Aorta (tissue), 5 donors: ENCODE measurements around the gene MOSPD2. TPM values are rescaled to one million over a fixed set of nuclear protein-coding genes. Genes with fewer than 3 reads are reported as not detected.

ENCODE experiments used
- ATAC-seq: fragments of 200-7000 bp; cut with Tn5 transposase; one replicate; pipeline ENCODE4 v1.9.1; 2022; ENCODE audit warnings: moderate library complexity; ENCODE audit not compliant: low FRiP score
- DNase-seq, 2 donors: peaks; one replicate each; pipeline ENCODE4 v3.0.0-alpha.2; 2020
- H3K27ac ChIP-seq, 2 donors: one replicate each; pipeline ENCODE4 v1.5.1; 2013; ENCODE audit warnings: low read length in 2 of 2, mild to moderate bottlenecking in 2 of 2, moderate library complexity in 2 of 2, control low read depth in 1 of 2, inconsistent platforms in 1 of 2, low read depth in 1 of 2
- H3K27me3 ChIP-seq, 2 donors: one replicate each; pipeline ENCODE4 v1.6.1; 2013; ENCODE audit warnings: control low read depth in 1 of 2, low read length in 1 of 2, mild to moderate bottlenecking in 1 of 2, moderate library complexity in 1 of 2; ENCODE audit not compliant: insufficient read depth in 2 of 2, control insufficient read depth in 1 of 2
- H3K36me3 ChIP-seq, 2 donors: one replicate each; pipeline ENCODE4 v1.6.1; 2013; ENCODE audit warnings: control low read depth in 1 of 2, low read length in 1 of 2, mild to moderate bottlenecking in 1 of 2; ENCODE audit not compliant: insufficient read depth in 2 of 2, control insufficient read depth in 1 of 2
- H3K4me1 ChIP-seq, 2 donors: one replicate each; pipeline ENCODE4 v1.6.1; 2013; ENCODE audit warnings: low read length in 2 of 2, control low read depth in 1 of 2, mild to moderate bottlenecking in 1 of 2, moderate library complexity in 1 of 2; ENCODE audit not compliant: insufficient read depth in 2 of 2, control insufficient read depth in 1 of 2
- H3K4me3 ChIP-seq, 2 donors: one replicate each; pipeline ENCODE4 v1.5.1; 2013; ENCODE audit warnings: low read length in 2 of 2, control low read depth in 1 of 2, mild to moderate bottlenecking in 1 of 2
- H3K9me3 ChIP-seq: one replicate; pipeline ENCODE4 v1.6.1; 2013; ENCODE audit warnings: mild to moderate bottlenecking, low read length; ENCODE audit not compliant: control insufficient read depth
- WGBS, 2 donors: extraction: QIAGEN DNeasy Blood & Tissue Kit; methylation state at CpG; one replicate each; pipeline ENCODE4 v1.1.7; 2013; 5-methylcytosine and 5-hydroxymethylcytosine counted together
- intact Hi-C, 2 donors: fragments of 100-400 bp; cut with DNase I; formaldehyde crosslinking; loops; one replicate each; pipeline versions ENCODE4 v1.14.2 to v1.15.0; 2022
- polyA plus RNA-seq, 2 donors: library from polyadenylated mRNA; stranded (reverse); fragments of 200-250 nt; gene quantifications; one replicate each; pipeline ENCODE4 v1.2.3, GENCODE V29; 2013
- total RNA-seq, 2 donors: library from RNA; stranded (reverse); fragmentation: NEBNext Ultra II Directional; extraction: Animal tissue kit (Norgen Biotek cat#: 25700); gene quantifications; one replicate each; pipeline ENCODE4 v1.2.1, GENCODE V29; 2021
- donor health status: healthy with polysubstance abuse.
- donor health status: Bipolar disorder and iron deficiency.
- donor health status: DM: no; HTN: no; CAD: no.
- donor health status: DM: no; HTN: no; CAD: no.
- donor health status: DM: yes; HTN: yes; CAD: no.

MOSPD2 gene
- total and polyA plus RNA-seq, 4 donors, result 3.6 to 21.3 (median 11.2) TPM

DNA sequence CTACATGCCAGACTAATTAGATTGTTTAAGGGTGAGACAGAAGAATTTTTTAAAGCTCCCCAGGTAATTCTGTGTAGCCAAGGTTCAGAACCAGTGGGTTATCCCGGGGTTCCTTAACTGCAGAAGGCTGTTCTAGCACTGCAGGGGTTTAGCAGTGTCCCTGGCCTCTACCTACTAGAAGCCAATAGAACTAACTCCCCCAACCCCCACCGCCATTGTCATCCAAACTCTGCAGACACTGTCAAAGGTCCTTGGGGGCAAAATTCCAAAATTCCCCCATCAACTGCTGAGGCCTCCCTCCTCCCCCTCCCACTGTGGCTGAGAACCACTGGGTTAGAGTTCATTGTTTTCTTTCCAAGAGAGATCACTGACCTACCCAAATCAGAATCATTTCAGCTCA is 66.4 kb downstream of the MOSPD2 start:
- ATAC-seq, result no peak
- H3K36me3 ChIP-seq, result no peaks in the 10 kb centered on the region
- H3K4me1 ChIP-seq, result no peaks in the 10 kb centered on the region
- WGBS, 2 donors, result 60 to 92% methylated on average over 2 of the region's 2 CpGs
- intact Hi-C loops, result no loop called here
- no peak overlapping the region for H3K4me3 ChIP-seq
- H3K27me3 ChIP-seq, result no peaks in the 10 kb centered on the region
- no peak for DNase-seq
- no peak overlapping the region for H3K27ac ChIP-seq
- no peaks in the 10 kb centered on the region for H3K9me3 ChIP-seq

DNA sequence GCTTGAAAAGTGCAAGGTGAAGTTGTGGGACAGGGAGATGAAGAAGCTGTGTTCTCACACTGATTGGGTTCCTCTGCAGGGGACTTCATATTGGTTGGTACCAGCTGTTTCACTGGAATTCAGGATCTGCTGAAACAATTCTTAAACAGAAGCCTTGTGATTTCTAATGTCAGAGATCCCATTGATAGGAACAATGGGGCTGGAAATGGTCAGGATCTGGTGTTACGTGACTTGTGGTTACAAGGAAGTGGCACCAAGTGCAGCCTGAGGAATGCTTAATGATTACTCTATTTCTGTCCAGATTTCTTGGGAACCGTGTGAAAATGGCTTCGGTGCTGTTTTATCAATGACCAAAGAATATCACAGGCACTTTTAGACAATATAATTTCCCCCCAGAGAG is 68.1 kb downstream of the MOSPD2 start:
- WGBS, 2 donors, result 69 to 79% methylated on average over 3 of the region's 3 CpGs
- no peak for ATAC-seq
- H3K36me3 ChIP-seq, result no peaks in the 10 kb centered on the region

DNA sequence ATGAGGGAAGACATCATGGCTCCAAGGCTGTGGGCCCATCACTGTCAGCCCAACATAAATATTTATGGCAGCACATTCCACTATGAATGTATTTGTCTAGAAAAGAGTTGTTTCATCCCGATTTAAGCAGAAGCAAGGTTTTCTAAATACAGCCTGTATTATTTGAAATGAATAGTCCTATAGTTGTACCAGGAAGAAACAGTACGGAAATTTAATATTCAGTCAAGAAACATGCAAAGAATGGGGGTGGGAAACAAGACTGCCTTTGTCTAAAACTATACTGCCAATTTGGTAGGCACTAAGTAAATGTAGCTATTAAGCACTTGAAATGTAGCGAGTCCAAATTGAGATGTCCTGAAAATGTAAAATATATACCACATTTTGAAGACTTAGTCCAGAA is 69.1 kb downstream of the MOSPD2 start:
- 80 to 84% methylated on average over 3 of the region's 3 CpGs for WGBS, 2 donors
- H3K27ac ChIP-seq, result no peak overlapping the region
- no peaks in the 10 kb centered on the region for H3K9me3 ChIP-seq
- intact Hi-C loops, result no loop called here
- H3K4me3 ChIP-seq, result no peak overlapping the region
- no peaks in the 10 kb centered on the region for H3K27me3 ChIP-seq
- no peaks in the 10 kb centered on the region for H3K4me1 ChIP-seq
- H3K36me3 ChIP-seq, result no peaks in the 10 kb centered on the region
- ATAC-seq (no peak), DNase-seq (no peak)

More for the DNA sequence above, 68.1 kb downstream of the MOSPD2 start:
- H3K27ac ChIP-seq, result no peak overlapping the region
- H3K27me3 ChIP-seq, result no peaks in the 10 kb centered on the region
- H3K4me1 ChIP-seq, result no peaks in the 10 kb centered on the region
- no peaks in the 10 kb centered on the region for H3K9me3 ChIP-seq
- no peak overlapping the region for H3K4me3 ChIP-seq
- no peak for DNase-seq
- intact Hi-C loops, result no loop called here

DNA sequence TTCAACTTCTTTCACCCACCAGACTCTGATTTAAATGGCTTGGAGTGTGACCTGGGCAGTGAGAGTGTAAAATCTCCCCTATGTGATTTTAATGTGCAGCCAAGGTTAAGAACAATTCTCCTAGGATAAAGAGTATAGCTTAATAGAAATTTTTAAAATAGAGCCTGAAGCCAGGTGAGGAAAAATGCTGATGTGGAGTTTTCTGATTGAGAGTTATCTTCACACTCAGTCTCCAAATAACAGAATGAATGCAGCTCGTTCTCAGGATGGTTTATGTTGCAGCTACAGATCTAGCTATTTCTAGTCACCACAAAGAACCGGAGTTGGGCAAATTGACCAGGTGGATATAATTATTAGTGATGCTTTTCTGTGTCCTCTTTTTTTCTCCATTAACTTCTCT is 70.7 kb downstream of the MOSPD2 start:
- no peak for DNase-seq
- Histone ChIP-seq H3K27ac (no peak overlapping the region), H3K9me3 (no peaks in the 10 kb centered on the region), H3K4me1 (no peaks in the 10 kb centered on the region), H3K36me3 (no peaks in the 10 kb centered on the region), H3K27me3 (no peaks in the 10 kb centered on the region), H3K4me3 (no peak overlapping the region)
- intact Hi-C loops, result no loop called here
- ATAC-seq, result no peak
- 69 to 89% methylated on average over 2 of the region's 2 CpGs for WGBS, 2 donors

DNA sequence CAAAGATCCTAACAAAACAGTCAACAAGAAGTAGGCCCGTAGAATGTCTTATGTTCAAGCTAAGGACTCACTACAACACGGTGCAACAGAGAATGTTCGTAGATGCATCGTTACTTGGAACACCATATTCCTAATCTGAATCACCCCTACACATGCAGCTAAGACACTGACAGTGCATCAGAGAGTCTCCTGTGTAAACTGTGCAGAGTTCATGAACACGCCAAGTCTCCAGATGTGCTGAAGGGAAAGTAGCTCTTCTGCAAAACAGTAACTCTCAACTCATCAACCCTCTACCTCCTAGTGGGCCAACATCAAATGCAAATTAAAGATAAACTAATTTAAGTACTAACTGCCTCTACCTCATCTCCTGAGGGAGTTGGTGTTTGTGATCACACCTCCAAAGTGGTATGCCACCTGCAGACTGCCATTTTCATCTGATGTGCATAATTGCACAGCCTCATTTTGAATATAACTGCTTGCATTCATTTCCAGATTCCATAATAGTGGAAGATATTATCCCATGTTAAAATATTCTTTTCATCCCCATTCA is 73.5 kb downstream of the MOSPD2 start:
- 86 to 95% methylated on average over 5 of the region's 5 CpGs for WGBS, 2 donors

DNA sequence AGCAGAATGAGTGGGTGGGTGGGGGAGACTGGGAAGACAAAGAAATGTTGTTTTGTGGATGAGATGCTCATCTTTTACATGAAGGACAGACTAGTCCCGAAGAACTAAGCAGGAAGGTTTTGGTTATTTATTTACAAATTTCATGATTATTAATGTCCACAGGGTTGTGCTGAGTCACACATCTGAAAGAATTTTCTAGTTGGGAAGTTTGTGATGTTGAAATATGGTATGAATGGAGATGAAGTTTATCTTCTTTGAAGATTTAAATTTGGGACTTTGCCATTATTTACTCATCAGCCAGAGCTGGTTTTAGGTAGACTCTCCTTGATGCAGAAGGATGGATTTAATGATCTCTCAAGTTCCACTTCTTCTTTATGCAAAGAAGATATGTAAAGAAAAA is 75.5 kb downstream of the MOSPD2 start:
- 56 to 71% methylated on average over 1 of the region's 1 CpG for WGBS, 2 donors
- H3K27ac ChIP-seq, result no peak overlapping the region
- no peaks in the 10 kb centered on the region for H3K9me3 ChIP-seq
- intact Hi-C loops, result no loop called here
- H3K36me3 ChIP-seq, result no peaks in the 10 kb centered on the region
- no peaks in the 10 kb centered on the region for H3K27me3 ChIP-seq
- no peaks in the 10 kb centered on the region for H3K4me1 ChIP-seq
- ATAC-seq (no peak), DNase-seq (no peak)
- no peak overlapping the region for H3K4me3 ChIP-seq

More for the DNA sequence above, 73.5 kb downstream of the MOSPD2 start:
- H3K4me1 ChIP-seq, result no peaks in the 10 kb centered on the region
- DNase-seq, result no peak
- H3K27ac ChIP-seq, result no peak overlapping the region
- H3K9me3 ChIP-seq, result no peaks in the 10 kb centered on the region
- ATAC-seq, result no peak
- intact Hi-C loops, result no loop called here
- H3K36me3 ChIP-seq, result no peaks in the 10 kb centered on the region
- H3K4me3 ChIP-seq, result no peak overlapping the region
- H3K27me3 ChIP-seq, result no peaks in the 10 kb centered on the region

DNA sequence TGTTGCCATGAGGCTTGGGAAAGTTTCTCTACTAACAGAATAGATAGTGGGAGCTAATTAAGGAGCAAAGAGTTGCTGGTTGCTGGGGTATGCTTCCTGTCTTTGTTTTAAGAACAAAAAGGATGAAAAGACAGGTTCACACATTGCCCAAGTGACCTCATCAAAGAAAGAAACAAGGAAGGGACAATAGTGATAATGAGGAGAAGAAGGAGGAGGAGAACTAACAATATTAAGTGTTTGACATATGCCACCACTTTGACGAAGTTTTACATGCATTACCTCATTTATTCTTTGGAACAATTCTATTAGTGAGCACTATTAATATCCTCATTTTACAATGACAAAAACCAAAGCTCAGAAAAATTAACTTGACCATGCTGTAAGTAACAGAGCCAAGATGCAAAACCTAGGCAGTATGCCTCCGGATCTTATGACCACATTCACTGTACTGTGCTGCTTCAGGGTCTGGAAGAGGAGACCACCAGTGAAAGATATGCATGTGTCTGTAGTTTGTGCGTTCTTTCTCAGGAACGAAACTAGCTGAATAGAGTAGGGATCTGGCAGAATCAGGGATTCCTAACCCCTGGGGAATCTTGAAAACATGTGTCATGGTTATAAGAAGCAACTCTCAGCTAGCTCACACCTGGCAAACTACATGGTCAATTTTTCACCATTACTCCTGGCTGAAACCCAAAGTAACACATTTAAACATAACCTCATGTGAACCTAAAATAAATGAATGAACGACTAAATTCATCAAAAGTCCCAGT is 83.8 kb downstream of the MOSPD2 start:
- Histone ChIP-seq H3K27me3 (no peaks in the 10 kb centered on the region), H3K4me3 (no peak overlapping the region), H3K27ac (no peak overlapping the region), H3K4me1 (no peaks in the 10 kb centered on the region), H3K9me3 (no peaks in the 10 kb centered on the region), H3K36me3 (no peaks in the 10 kb centered on the region)
- WGBS, 2 donors, result 66 to 67% methylated on average over 5 of the region's 5 CpGs
- DNase-seq (no peak), ATAC-seq (no peak)
- intact Hi-C loops, result no loop called here

DNA sequence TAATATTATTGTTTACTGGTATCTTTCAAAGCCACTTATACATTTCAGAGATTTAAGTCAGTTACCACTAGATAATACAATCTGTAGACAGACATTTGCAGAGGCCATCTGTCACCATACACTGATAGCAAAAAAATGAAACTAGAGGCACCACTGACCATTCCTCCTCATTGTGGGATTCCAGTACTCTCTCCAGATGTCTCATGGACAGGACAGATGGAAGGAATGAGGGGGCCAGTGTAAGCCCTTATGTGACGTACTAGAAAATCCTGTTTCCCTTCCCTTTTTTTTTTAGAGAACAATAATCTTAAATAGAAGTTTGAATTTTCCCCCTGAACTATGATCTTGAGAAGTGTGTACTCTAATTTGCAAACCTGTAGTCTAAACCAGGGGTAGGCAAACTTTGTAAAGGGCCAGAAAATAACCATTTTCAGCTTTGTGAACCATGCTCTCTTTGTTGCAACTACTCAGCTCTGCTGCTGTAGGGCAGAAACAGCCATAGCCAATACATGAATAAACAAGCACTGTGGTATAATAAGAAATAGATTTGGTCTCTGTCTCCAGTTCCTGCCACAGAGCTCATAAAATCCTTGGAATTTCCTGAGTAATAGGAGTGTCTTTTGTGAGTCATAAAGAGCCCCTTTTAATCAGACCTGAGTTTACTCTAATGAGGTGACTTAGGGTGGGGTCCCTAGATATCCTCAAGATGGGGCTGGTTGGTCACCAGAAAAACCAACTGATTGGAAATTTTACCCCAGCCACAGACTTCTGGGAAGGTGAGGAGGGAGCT is 90.4 kb downstream of the MOSPD2 start:
- Histone ChIP-seq H3K27ac (no peak overlapping the region), H3K4me3 (no peak overlapping the region), H3K4me1 (no peaks in the 10 kb centered on the region), H3K27me3 (no peaks in the 10 kb centered on the region), H3K9me3 (no peaks in the 10 kb centered on the region), H3K36me3 (no peaks in the 10 kb centered on the region)
- 45 to 68% methylated on average over 1 of the region's 1 CpG for WGBS, 2 donors
- ATAC-seq, result no peak
- intact Hi-C loops, result no loop called here
- DNase-seq, result no peak
